DMS 273 (cell line): ENCODE data around the gene MOB3C.

Source experiments
- DNase-seq: peaks from one replicate; lab custom pipeline; 2025; ENCODE audit not compliant: unreplicated experiment; lab: John Stamatoyannopoulos, UW

MOB3C gene

DNA sequence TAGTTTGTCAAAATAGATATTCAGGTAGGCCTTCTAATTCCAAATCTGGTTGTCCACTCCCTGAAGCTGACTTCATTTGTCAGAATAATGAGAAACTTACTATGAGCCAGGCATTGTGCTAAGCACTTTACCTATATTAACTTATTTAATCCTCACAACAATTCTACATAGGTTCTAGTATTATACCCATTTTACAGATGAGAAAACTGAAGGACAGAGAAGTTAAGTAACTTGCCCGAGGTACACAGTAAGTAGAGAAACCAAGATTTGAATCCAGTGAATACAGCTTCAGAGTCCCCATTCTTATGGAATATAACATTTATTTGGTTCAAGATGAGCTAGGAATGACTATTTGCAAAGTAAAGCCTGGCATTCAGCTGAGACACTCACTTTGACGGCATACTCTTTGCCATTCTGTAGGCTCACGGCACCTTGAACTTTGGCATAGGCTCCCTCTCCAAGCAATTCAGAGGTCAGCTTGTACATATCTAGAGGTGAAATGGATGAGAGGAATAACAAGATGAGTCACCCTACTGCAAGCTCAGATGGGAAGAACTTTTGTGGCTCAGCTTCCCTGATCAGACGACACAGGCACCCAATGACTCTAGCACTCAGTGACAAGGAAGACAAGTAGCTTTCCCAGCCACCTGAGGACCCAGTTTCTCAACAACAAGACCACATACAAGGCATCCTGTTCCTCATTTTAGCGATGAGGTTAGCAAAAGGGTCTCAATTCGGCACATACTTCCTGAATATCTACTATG is 36.3 kb downstream of the MOB3C start:
- DNase-seq: no peak

GRCh38 chr1:46577671-46578070 is 38.9 kb downstream of the MOB3C start:
- peak; percentile 29 for DNase-seq

GRCh38 chr1:46576596-46576995 is 40.0 kb downstream of the MOB3C start:
- DNase-seq: no peak

DNA sequence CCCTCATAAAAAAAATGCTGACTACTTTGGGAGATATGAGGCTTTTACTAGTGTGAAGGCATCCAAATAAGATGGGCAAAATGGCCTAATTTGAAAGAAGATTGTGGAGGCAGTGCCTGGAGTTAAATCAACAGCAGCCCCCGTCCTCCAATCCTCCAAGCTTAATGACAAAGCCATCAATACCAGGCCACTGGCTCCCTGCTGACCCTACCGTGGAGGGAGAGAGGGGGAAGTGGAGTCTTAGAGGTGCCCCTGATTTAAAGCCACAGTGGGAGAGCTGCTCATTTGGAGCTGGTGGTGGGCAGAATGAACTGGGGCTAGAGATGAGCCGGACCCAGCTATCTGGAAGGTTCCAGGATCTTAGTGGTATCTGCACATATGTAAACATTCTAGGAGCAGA is 40.8 kb downstream of the MOB3C start:
- DNase-seq: no peak

DNA sequence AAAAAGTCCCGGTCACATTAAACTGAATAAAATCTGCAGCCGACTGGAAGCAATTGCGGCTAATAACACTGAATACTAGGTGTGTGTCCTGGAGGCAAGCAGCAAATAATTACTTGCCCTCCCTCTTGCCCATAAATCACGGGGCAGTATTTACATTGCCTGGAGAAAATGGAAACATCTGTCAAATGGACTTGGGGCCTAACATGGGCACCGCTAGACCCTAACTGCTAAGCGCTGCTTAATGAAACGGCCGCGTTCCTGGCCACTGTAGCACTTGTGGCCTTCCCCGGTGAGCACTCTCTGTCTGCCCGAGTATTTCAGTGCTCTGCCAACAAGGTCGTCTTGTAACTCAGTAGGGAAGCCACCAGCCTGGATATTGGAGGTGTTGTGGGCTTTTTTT is 41.3 kb downstream of the MOB3C start:
- peak; percentile 14 for DNase-seq

DNA sequence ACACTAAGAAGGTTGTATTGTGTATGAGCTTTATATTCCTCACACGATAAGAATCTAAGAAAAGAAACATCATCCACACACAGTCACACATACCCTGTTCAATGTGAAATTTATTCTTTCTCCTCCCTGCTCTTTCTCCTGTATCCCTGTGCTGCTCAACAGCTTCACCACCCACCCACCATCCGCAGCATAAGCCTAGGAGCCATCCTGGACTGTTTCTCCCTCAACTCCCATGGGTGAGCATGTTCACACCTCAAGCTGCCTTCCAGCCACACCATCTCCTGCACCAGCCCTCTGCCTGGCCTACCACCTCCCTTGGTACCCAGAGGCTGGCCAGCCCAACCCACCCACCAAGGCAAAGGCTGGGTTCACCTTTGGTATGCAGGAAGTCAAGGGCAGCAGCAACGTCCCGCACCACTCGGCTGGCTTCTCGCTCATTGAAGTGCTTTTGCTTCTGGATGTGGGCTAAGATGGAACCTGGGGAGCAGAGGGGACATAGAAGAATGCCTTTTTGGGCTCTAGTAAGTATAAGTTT is 44.9 kb downstream of the MOB3C start:
- no peak for DNase-seq

- DNase-seq: no peak
Measured at GRCh38 chr1:46569884-46570725, 46.5 kb downstream of the MOB3C start.

GRCh38 chr1:46569116-46569515 is 47.5 kb downstream of the MOB3C start:
- no peak for DNase-seq

DNA sequence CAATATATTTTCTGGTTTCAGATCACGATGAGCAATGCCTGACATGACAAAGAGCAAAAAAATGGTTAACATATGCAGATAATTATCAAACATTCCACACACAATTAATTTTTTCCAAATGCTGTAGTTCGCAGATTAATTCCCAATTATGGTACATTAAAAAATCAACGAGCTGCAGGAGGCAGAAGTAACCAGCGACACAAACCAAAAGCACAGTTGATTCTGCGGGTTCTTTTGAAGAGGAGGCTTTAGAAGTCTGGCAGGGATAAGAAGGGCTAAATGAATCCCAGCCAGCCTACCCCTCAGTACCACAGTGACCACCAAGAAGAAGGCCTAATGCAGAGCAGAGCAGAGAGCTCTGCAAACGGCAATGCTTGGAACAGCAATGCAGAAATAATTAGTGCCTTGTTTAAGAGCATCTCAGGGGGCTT is 48.1 kb downstream of the MOB3C start:
- DNase-seq: no peak

DNA sequence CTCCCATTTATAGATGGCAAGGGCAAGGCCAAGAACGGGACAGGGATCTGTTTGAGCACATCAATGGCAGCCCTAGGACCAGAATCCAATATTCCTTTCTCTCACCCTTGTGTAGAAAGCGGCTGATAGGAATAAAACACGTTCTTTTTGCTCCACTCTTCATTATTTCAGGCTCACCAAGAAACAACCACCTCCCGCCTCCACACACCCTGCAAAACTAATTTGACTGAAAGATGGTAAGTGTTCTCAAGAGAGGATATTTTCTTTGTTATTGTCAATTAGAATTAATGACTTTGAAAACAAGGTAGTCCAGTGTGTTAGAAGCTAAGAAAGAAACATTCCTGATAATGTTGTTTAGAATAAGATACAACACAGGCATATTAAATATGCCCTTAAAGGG is 53.3 kb downstream of the MOB3C start:
- no peak for DNase-seq

GRCh38 chr1:46562498-46562897 is 54.1 kb downstream of the MOB3C start:
- no peak for DNase-seq

GRCh38 chr1:46558966-46559365 is 57.6 kb downstream of the MOB3C start:
- DNase-seq: no peak

GRCh38 chr1:46558141-46558963 is 58.3 kb downstream of the MOB3C start:
- DNase-seq: peak; percentile 16
